Gastrocnemius medialis (tissue), 4 donors: ENCODE results near the gene MAPK6. TPM values are rescaled to one million over a fixed set of nuclear protein-coding genes. Genes with fewer than 3 reads are reported as not detected.
A peak's percentile ranks its signal among the peaks of the same experiment; 100 is the strongest.

Experiments used
- ATAC-seq, 2 donors: fragments of 150-250 bp; one replicate each; pipeline ENCODE4 v1.9.1; 2016
- DNase-seq, 2 donors: peaks; one replicate each; pipeline ENCODE4 v3.0.0-alpha.2; 2019
- H3K27ac ChIP-seq, 4 donors: fragments of 200-600 bp; sonication (generic); 1 replicate in 1 of 4; 2 replicates in 3 of 4; pipeline ENCODE4 v1.5.1; 2016 to 2018; ENCODE audit warnings: mild to moderate bottlenecking in 2 of 4, moderate library complexity in 1 of 4
- H3K27me3 ChIP-seq, 3 donors: fragments of 200-600 bp; sonication (generic) in 2 of 3; 1 replicate in 1 of 3; 2 replicates in 2 of 3; pipeline versions ENCODE4 v1.5.1 to v1.6.0; 2016 to 2019; ENCODE audit warnings: mild to moderate bottlenecking in 1 of 3, moderate library complexity in 1 of 3
- H3K36me3 ChIP-seq, 2 donors: fragments of 200-600 bp; sonication (generic) in 1 of 2; one replicate each; pipeline ENCODE4 v1.5.1; 2017 to 2018
- H3K4me1 ChIP-seq, 2 donors: fragments of 200-600 bp; sonication (generic) in 1 of 2; one replicate each; pipeline ENCODE4 v1.5.1; 2016 to 2017; ENCODE audit warnings: mild to moderate bottlenecking in 2 of 2
- H3K4me3 ChIP-seq, 4 donors: fragments of 200-600 bp; sonication (generic) in 3 of 4; 1 replicate in 1 of 4; 2 replicates in 3 of 4; pipeline ENCODE4 v1.5.1; 2016 to 2019; ENCODE audit warnings: mild to moderate bottlenecking in 2 of 4
- H3K9me3 ChIP-seq, 3 donors: fragments of 200-600 bp; sonication (generic) in 2 of 3; 1 replicate in 1 of 3; 2 replicates in 2 of 3; pipeline ENCODE4 v1.5.1; 2016 to 2019
- CTCF ChIP-seq, 5 experiments: fragments of 450-650 bp in 3 of 5; fragments of 200-600 bp in 2 of 5; sonication (generic) in 2 of 5; IDR thresholded peaks in 4 of 5; conservative IDR thresholded peaks in 1 of 5; 1 replicate in 4 of 5; 2 replicates in 1 of 5; pipeline ENCODE4 v1.5.1; 2016 to 2019; ENCODE audit warnings: antibody characterized with exemption in 5 of 5, mild to moderate bottlenecking in 3 of 5, moderate library complexity in 3 of 5
- POLR2A ChIP-seq, 2 donors: fragments of 450-650 bp; IDR thresholded peaks; one replicate each; pipeline ENCODE4 v1.6.1; 2017; ENCODE audit warnings: antibody characterized with exemption in 2 of 2, mild to moderate bottlenecking in 2 of 2, moderate library complexity in 2 of 2
- in situ Hi-C, 4 donors: fragments of 200-750 bp; cut with MboI; loops; one replicate each; pipeline versions ENCODE4 v1.15.0 to v1.8.0; 2017; ENCODE audit warnings: low sequenced_read_pairs in 4 of 4
- intact Hi-C: fragments of 100-400 bp; cut with DNase I; formaldehyde crosslinking; loops from one replicate; pipeline ENCODE4 v1.15.1; 2023; ENCODE audit warnings: low total_unique reads
- total RNA-seq, 4 donors: library from RNA; depleted of rRNA; stranded (reverse); fragments of >200 nt; gene quantifications; one replicate each; pipeline versions ENCODE4 v1.1.0 to v1.2.3, GENCODE V29; 2016

The MAPK6 gene
- total RNA-seq, 4 donors from 2014 or later = 47.6 to 84.4 (median 56.4) TPM

- in situ Hi-C loops (no loop called here), intact Hi-C loops (loop anchor here (2.0 kb wide), 1 partner anchor 47 kb away; the partner anchor contains the start of gene LEO1)
- no peak for TF ChIP-seq POLR2A (IDR thresholded peaks at IDR 0.05)
- no peak for TF ChIP-seq CTCF (IDR thresholded peaks at IDR 0.05 in 4 of 5, conservative IDR thresholded peaks at IDR 0.05 in 1 of 5)
- ATAC-seq (no peak), DNase-seq (no peak)
- peak overlapping the region; percentile 87 to 99 (median 94) for H3K27ac ChIP-seq
- peaks cover 26 to 27% of the 10 kb centered on the region in 2 donors for H3K4me1 ChIP-seq
- H3K4me3 ChIP-seq = peak overlapping the region in 2 of 4 donors; percentile 48 to 74
- no peaks in the 10 kb centered on the region for H3K9me3 ChIP-seq
- no peaks in the 10 kb centered on the region for H3K36me3 ChIP-seq
- H3K27me3 ChIP-seq = no peaks in the 10 kb centered on the region
Measured at GRCh38 chr15:52018244-52018643, 775 bp upstream of the MAPK6 start.

- Histone ChIP-seq H3K4me1 (peaks cover 29 to 32% of the 10 kb centered on the region in 2 donors), H3K9me3 (no peaks in the 10 kb centered on the region), H3K36me3 (no peaks in the 10 kb centered on the region), H3K4me3 (peak overlapping the region; percentile 66 to 80 (median 71)), H3K27me3 (no peaks in the 10 kb centered on the region), H3K27ac (peak overlapping the region; percentile 92 to 99 (median 97))
- DNase-seq (peak; percentile 91 to 94), ATAC-seq (peak; percentile 78)
- peak; percentile 86 to 91 for TF ChIP-seq POLR2A (IDR thresholded peaks at IDR 0.05)
- TF ChIP-seq CTCF (IDR thresholded peaks at IDR 0.05 in 4 of 5, conservative IDR thresholded peaks at IDR 0.05 in 1 of 5) = no peak
- in situ Hi-C loops = no loop called here
- intact Hi-C loops = loop anchor here (2.0 kb wide), 1 partner anchor 49 kb away; the partner anchor contains the start of gene LEO1
Measured at GRCh38 chr15:52019394-52020220, 588 bp downstream of the MAPK6 start.

GRCh38 chr15:52020221-52021085, 1.4 kb downstream of the MAPK6 start:
- peak in 1 of 2 donors; percentile 7 for ATAC-seq
- in situ Hi-C loops = no loop called here
- H3K27ac ChIP-seq = peak overlapping the region; percentile 92 to 99 (median 97)
- TF ChIP-seq POLR2A (IDR thresholded peaks at IDR 0.05) = no peak
- TF ChIP-seq CTCF (IDR thresholded peaks at IDR 0.05 in 4 of 5, conservative IDR thresholded peaks at IDR 0.05 in 1 of 5) = no peak
- no peaks in the 10 kb centered on the region for H3K36me3 ChIP-seq
- peaks cover 32 to 34% of the 10 kb centered on the region in 2 donors for H3K4me1 ChIP-seq
- peak overlapping the region; percentile 66 to 80 (median 71) for H3K4me3 ChIP-seq
- no peaks in the 10 kb centered on the region for H3K27me3 ChIP-seq
- no peaks in the 10 kb centered on the region for H3K9me3 ChIP-seq
- intact Hi-C loops = no loop called here
- no peak for DNase-seq

- in situ Hi-C loops = no loop called here
- peak; percentile 41 to 42 for ATAC-seq
Measured at GRCh38 chr15:52021128-52021671, 2.2 kb downstream of the MAPK6 start.

More at GRCh38 chr15:52021128-52021671, 2.2 kb downstream of the MAPK6 start:
- Histone ChIP-seq H3K27ac (peak overlapping the region; percentile 92 to 99 (median 97)), H3K4me3 (peak overlapping the region; percentile 66 to 80 (median 71)), H3K36me3 (no peaks in the 10 kb centered on the region), H3K4me1 (peaks cover 34 to 36% of the 10 kb centered on the region in 2 donors), H3K27me3 (no peaks in the 10 kb centered on the region), H3K9me3 (no peaks in the 10 kb centered on the region)
- peak; percentile 56 to 67 for DNase-seq
- TF ChIP-seq POLR2A (IDR thresholded peaks at IDR 0.05) (no peak), CTCF (IDR thresholded peaks at IDR 0.05 in 4 of 5, conservative IDR thresholded peaks at IDR 0.05 in 1 of 5) (no peak)
- intact Hi-C loops = no loop called here
